ENCODE data around the gene PIGV. TPM values are rescaled to one million over a fixed set of nuclear protein-coding genes. Genes with fewer than 3 reads are reported as not detected.
"Not testable (repeated sequence)": the region's sequence is repeated elsewhere in the genome, so short reads cannot be mapped to it uniquely, and the experiment has no call there.

PIGV gene
- total RNA-seq, 2 experiments from 2014 or later: 10.3 to 18.0 TPM

DNA sequence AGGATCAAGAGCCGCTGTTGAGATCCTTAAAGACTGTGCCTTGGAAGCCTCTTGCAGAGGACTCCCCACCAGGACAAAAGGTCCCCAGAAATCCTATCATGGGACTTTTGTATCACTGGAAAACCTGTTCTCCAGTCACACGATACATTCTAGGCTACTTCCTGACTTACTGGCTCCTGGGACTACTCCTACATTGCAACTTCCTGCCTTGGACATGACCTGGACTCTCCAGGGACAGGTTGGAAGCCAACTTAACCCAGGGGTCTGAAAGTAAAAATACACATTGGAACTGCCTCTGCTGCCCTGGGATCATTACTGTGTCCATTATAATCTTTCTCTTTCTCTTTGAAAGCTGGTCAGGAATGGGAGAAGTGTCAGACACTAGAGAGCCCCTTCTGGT is 9.9 kb downstream of the PIGV start:
- TF ChIP-seq EZH2phosphoT487 (IDR thresholded peaks at IDR 0.05; ENCODE audit: borderline replicate concordance, low read depth, low read length): no peak
- TF ChIP-seq, protein P1, sequence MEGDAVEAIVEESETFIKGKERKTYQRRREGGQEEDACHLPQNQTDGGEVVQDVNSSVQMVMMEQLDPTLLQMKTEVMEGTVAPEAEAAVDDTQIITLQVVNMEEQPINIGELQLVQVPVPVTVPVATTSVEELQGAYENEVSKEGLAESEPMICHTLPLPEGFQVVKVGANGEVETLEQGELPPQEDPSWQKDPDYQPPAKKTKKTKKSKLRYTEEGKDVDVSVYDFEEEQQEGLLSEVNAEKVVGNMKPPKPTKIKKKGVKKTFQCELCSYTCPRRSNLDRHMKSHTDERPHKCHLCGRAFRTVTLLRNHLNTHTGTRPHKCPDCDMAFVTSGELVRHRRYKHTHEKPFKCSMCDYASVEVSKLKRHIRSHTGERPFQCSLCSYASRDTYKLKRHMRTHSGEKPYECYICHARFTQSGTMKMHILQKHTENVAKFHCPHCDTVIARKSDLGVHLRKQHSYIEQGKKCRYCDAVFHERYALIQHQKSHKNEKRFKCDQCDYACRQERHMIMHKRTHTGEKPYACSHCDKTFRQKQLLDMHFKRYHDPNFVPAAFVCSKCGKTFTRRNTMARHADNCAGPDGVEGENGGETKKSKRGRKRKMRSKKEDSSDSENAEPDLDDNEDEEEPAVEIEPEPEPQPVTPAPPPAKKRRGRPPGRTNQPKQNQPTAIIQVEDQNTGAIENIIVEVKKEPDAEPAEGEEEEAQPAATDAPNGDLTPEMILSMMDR (conservative IDR thresholded peaks at IDR 0.05; ENCODE audit: low read length): no peak
- no TSS peak for BruUV-seq (replicated peaks)

DNA sequence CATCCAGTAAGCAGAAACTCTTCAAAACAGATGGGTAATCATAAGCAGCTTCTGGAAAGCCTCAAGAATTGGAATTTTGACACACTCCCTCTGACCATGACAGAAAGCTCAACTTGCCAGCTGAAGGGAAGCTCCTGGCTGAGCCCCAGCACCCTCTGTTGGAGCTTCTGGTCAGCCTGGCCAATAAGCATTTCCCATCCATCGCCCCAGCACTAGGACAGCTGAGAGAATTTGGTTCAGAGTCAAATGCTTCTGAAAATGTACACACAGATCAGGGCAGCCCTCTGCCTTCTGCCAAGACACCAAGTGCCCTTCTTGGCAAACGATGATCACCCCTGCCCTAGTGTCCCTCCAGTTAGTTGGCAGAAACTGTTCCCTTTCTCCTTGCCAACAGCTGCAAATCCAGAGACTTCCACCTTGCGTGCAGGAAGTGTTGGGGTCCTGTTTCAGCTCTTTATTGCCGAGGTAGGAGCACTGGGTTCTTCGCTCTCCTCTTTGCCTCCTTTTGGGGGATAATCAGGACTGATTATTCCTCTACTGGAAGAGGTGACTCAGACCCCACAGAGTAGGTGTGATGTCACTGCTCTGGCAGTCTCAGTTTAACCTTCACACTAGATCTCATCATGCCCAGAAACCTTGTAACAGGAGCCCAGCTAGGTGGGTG is 11.9 kb downstream of the PIGV start:
- TF ChIP-seq EZH2phosphoT487 (IDR thresholded peaks at IDR 0.05; ENCODE audit: borderline replicate concordance, low read depth, low read length): no peak
- TF ChIP-seq, protein P1 (conservative IDR thresholded peaks at IDR 0.05; ENCODE audit: low read length): no peak
- Histone ChIP-seq H2AFZ (ENCODE audit: low read length) (peak overlapping the region; percentile 30), H3K27ac (ENCODE audit: low read depth, low read length, poor library complexity, severe bottlenecking) (peak overlapping the region; percentile 20), H3K9me3 (ENCODE audit: low read length) (no peaks in the 10 kb centered on the region), H4K20me1 (ENCODE audit: insufficient read depth, low read length) (no peaks in the 10 kb centered on the region), H3K4me1 (ENCODE audit: insufficient read depth, low read length, poor library complexity, severe bottlenecking) (peaks cover 10% of the 10 kb centered on the region), H3K9me2 (ENCODE audit: insufficient read depth, low read length) (no peaks in the 10 kb centered on the region), H3K4me3 (ENCODE audit: low read depth, low read length, poor library complexity, severe bottlenecking) (no peak overlapping the region), H3K79me2 (ENCODE audit: insufficient read depth, low read depth, low read length) (no peaks in the 10 kb centered on the region), H3K36me3 (ENCODE audit: insufficient read depth, low read length) (peaks cover 7% of the 10 kb centered on the region; the same call in 1 of the 2 replicates), H3K4me2 (ENCODE audit: low read length) (peak overlapping the region; percentile 46; the same call in 1 of the 2 replicates)
- DNase-seq (ENCODE audit: low spot score): no peak
- BruUV-seq (replicated peaks): no TSS peak
- ChIA-PET POLR2A (interaction anchor here (0.8 to 1.2 kb wide), 2 partner anchors 9 to 33 kb away, joined by 3 read pairs; no protein-coding TSS in a partner anchor), CTCF (ENCODE audit: unreplicated experiment) (interaction anchor here (0.9 to 1.7 kb wide), 3 partner anchors 11 to 122 kb away, joined by 3 to 5 read pairs (median 4); partner anchors contain the start of gene PIGV)
- intact Hi-C loops (cut with micrococcal nuclease; ENCODE audit: unreplicated experiment): no loop called here

More for the DNA sequence above, 9.9 kb downstream of the PIGV start:
- no peak overlapping the region for H3K4me2 ChIP-seq (ENCODE audit: low read length)
- H3K4me3 ChIP-seq (ENCODE audit: low read depth, low read length, poor library complexity, severe bottlenecking): no peak overlapping the region
- ChIA-PET CTCF (ENCODE audit: unreplicated experiment) (interaction anchor here (1.1 kb wide), 1 partner anchor 195 kb away, joined by 4 read pairs; no protein-coding TSS in a partner anchor), POLR2A (interaction anchor here (1.2 kb wide), 1 partner anchor 14 kb away, joined by 5 read pairs; no protein-coding TSS in a partner anchor)
- H3K27ac ChIP-seq (ENCODE audit: low read depth, low read length, poor library complexity, severe bottlenecking): no peak overlapping the region
- DNase-seq (ENCODE audit: low spot score): no peak
- H4K20me1 ChIP-seq (ENCODE audit: insufficient read depth, low read length): no peaks in the 10 kb centered on the region
- H3K36me3 ChIP-seq (ENCODE audit: insufficient read depth, low read length): peaks cover 10% of the 10 kb centered on the region; the same call in 1 of the 2 replicates
- H3K4me1 ChIP-seq (ENCODE audit: insufficient read depth, low read length, poor library complexity, severe bottlenecking): peaks cover 10% of the 10 kb centered on the region
- intact Hi-C loops (cut with micrococcal nuclease; ENCODE audit: unreplicated experiment): no loop called here
- no peaks in the 10 kb centered on the region for H3K9me2 ChIP-seq (ENCODE audit: insufficient read depth, low read length)
- H2AFZ ChIP-seq (ENCODE audit: low read length): no peak overlapping the region
- no peaks in the 10 kb centered on the region for H3K9me3 ChIP-seq (ENCODE audit: low read length)
- H3K79me2 ChIP-seq (ENCODE audit: insufficient read depth, low read depth, low read length): no peaks in the 10 kb centered on the region

DNA sequence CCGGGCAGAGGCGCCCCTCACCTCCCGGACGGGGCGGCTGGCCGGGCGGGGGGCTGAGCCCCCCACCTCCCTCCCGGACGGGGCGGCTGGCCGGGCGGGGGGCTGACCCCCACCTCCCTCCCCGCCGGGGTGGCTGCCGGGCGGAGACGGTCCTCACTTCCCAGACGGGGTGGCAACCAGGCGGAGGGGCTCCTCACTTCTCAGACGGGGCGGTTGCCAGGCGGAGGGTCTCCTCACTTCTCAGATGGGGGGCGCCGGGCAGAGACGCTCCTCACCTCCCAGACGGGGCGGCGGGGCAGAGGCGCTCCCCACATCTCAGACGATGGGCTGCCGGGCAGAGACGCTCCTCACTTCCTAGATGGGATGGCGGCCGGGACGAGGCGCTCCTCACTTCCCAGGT is 16.2 kb downstream of the PIGV start:
- intact Hi-C loops (cut with micrococcal nuclease; ENCODE audit: unreplicated experiment); H3K36me3 ChIP-seq (ENCODE audit: insufficient read depth, low read length); H3K4me3 ChIP-seq (ENCODE audit: low read depth, low read length, poor library complexity, severe bottlenecking); H3K27ac ChIP-seq (ENCODE audit: low read depth, low read length, poor library complexity, severe bottlenecking); H3K9me3 ChIP-seq (ENCODE audit: low read length); H3K79me2 ChIP-seq (ENCODE audit: insufficient read depth, low read depth, low read length); H3K9me2 ChIP-seq (ENCODE audit: insufficient read depth, low read length); BruUV-seq (replicated peaks); H4K20me1 ChIP-seq (ENCODE audit: insufficient read depth, low read length); H3K4me2 ChIP-seq (ENCODE audit: low read length); POLR2A ChIA-PET; CTCF ChIA-PET (ENCODE audit: unreplicated experiment); DNase-seq (ENCODE audit: low spot score); H2AFZ ChIP-seq (ENCODE audit: low read length): not testable (repeated sequence)
- peaks cover 10% of the 10 kb centered on the region for H3K4me1 ChIP-seq (ENCODE audit: insufficient read depth, low read length, poor library complexity, severe bottlenecking)
